ENCODE results near the gene EGLN1.
A peak's percentile ranks its signal among the peaks of the same experiment; 100 is the strongest.

The EGLN1 gene

DNA sequence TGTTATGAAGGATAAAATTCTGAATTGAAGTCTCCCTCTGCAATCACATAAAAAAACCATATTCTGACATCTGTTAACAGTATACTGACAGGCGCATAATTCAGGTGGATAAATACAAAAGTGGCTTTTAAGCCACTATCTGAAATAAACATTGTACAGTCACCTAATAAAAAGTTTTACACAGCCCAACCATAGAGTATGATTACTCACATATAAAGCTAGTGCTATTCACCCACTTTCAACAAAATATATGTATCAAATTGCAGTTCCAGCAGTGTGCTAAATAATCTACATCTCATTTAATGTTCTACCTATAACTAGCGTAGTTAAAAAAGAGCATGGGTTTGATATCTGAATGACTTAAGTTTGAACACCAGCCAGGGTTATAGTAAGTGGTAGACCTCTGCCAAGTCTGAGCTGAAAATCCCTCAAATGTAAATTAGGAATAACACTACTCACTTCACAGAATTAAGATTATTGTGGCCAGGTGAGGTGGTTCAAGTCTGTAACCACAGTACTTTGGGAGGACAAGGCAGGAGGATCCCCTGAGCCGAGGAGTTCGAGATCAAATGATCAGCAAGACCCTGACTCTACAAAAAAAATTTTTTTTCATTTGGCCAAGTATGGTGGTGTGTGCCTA, 3.9 kb downstream of the EGLN1 start:
- peak overlapping the region; percentile 97 for H3K4me3 Mint-ChIP-seq
- H3K27ac Mint-ChIP-seq, result no peak overlapping the region
- DNase-seq (ENCODE audit: low spot score), result no peak
- no peaks in the 10 kb centered on the region for H3K9me3 Mint-ChIP-seq
- peaks cover 45% of the 10 kb centered on the region for H3K36me3 Mint-ChIP-seq (ENCODE audit: low read depth)
- H3K4me1 Mint-ChIP-seq (ENCODE audit: low read depth), result peaks cover 57% of the 10 kb centered on the region
- H3K27me3 Mint-ChIP-seq (ENCODE audit: low read depth), result peaks cover 3% of the 10 kb centered on the region

DNA sequence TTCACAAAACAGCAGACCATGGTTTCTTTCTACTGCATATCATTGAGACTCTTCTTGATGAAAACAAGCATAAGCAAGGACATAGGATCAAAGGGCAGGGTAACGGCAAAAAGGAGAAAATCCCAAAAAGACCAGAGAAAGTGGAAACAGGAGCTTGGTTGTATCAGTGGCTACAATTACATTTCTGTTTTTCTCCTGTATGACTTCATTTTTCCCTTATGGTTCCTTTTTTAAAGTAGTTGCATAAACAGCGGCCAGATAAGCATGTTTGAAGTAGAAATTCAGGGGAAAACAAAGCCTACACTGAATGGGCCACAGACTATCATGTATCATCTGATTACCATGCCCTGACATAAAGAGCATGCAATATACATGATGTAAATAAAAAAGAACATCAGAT, 4.6 kb downstream of the EGLN1 start:
- Mint-ChIP-seq H3K4me1 (ENCODE audit: low read depth) (peaks cover 57% of the 10 kb centered on the region), H3K9me3 (no peaks in the 10 kb centered on the region), H3K4me3 (peak overlapping the region; percentile 97), H3K27me3 (ENCODE audit: low read depth) (no peaks in the 10 kb centered on the region), H3K27ac (no peak overlapping the region), H3K36me3 (ENCODE audit: low read depth) (peaks cover 49% of the 10 kb centered on the region)
- no peak for DNase-seq (ENCODE audit: low spot score)

GRCh38 chr1:231416901-231417300, 5.2 kb downstream of the EGLN1 start:
- no peaks in the 10 kb centered on the region for H3K9me3 Mint-ChIP-seq
- DNase-seq (ENCODE audit: low spot score), result no peak
- H3K27ac Mint-ChIP-seq, result no peak overlapping the region
- H3K36me3 Mint-ChIP-seq (ENCODE audit: low read depth), result peaks cover 53% of the 10 kb centered on the region
- peak overlapping the region; percentile 97 for H3K4me3 Mint-ChIP-seq
- no peaks in the 10 kb centered on the region for H3K27me3 Mint-ChIP-seq (ENCODE audit: low read depth)
- peaks cover 62% of the 10 kb centered on the region for H3K4me1 Mint-ChIP-seq (ENCODE audit: low read depth)

DNA sequence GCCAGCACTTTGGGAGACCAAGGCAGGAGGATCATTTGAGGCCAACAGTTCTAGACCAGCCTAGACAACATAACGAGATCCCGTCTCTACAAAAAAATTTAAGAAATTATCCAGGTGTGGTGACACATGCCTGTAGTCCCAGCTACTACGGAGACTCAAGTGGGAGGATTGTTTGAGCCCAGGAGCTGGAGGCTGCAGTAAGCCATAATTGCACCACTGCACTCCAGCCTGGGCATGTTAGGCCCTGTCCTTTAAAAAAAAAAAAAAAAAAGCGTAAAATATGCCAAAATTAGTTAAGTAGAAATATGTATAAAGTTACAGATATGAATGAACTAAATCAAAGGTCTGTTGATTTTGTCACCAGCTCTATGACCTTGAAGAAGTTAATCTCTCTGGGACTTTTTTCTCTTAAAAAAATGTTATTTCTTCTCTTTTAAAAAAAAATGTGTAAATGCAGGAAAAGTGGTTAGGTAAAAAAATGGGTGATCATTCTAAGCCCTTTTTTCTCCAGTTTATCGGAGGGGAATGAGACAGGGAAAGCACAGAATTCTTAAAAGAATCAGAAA, 7.0 kb downstream of the EGLN1 start:
- H3K27ac Mint-ChIP-seq, result no peak overlapping the region
- no peaks in the 10 kb centered on the region for H3K9me3 Mint-ChIP-seq
- no peak for DNase-seq (ENCODE audit: low spot score)
- no peak overlapping the region for H3K4me3 Mint-ChIP-seq
- H3K4me1 Mint-ChIP-seq (ENCODE audit: low read depth), result peaks cover 65% of the 10 kb centered on the region
- H3K27me3 Mint-ChIP-seq (ENCODE audit: low read depth), result no peaks in the 10 kb centered on the region
- H3K36me3 Mint-ChIP-seq (ENCODE audit: low read depth), result peaks cover 55% of the 10 kb centered on the region

DNA sequence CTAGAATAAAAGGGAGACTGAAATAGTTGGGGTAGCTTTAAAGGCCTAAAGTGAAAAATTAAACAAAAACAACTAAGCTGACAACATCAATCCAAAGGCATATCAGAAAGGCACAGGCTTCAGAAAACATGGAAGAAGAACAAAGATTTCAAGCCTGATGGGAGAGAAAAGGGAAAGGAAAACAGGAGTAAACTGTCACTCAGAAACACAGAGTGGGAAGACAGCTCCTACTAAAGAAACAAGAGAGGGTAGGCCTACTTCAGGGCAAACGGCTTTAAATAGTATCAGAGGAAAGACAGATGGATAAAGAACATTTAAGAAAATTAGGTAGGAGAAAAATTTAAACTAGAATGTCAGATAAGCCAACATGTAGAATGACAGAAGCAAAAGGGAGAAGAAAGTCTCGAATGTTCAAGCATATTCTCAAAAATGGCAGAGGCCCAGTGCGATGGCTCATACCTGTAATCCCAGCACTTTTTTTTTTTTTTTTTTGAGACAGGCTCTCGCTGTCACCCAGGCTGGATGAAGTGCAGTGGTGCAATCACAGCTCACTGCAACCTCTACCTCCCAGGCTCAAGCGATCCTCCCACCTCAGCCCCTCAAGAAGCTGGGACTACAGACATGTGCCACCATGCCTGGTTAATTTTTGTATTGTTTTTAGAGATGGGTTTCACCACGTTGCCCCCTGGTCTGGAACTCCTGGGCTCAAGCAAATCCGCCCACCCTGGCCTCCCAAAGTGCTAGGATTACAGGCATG, 7.6 kb downstream of the EGLN1 start:
- Mint-ChIP-seq H3K4me3 (peak overlapping the region; percentile 3), H3K36me3 (ENCODE audit: low read depth) (peaks cover 51% of the 10 kb centered on the region), H3K27me3 (ENCODE audit: low read depth) (no peaks in the 10 kb centered on the region), H3K4me1 (ENCODE audit: low read depth) (peaks cover 60% of the 10 kb centered on the region), H3K9me3 (no peaks in the 10 kb centered on the region), H3K27ac (no peak overlapping the region)
- DNase-seq (ENCODE audit: low spot score), result no peak

GRCh38 chr1:231413749-231414082, 8.4 kb downstream of the EGLN1 start:
- Mint-ChIP-seq H3K9me3 (no peaks in the 10 kb centered on the region), H3K4me3 (peak overlapping the region; percentile 40), H3K4me1 (ENCODE audit: low read depth) (peaks cover 53% of the 10 kb centered on the region), H3K36me3 (ENCODE audit: low read depth) (peaks cover 46% of the 10 kb centered on the region), H3K27ac (no peak overlapping the region), H3K27me3 (ENCODE audit: low read depth) (no peaks in the 10 kb centered on the region)
- no peak for DNase-seq (ENCODE audit: low spot score)

GRCh38 chr1:231411036-231411531, 11.0 kb downstream of the EGLN1 start:
- Mint-ChIP-seq H3K4me3 (no peak overlapping the region), H3K4me1 (ENCODE audit: low read depth) (peaks cover 39% of the 10 kb centered on the region), H3K27me3 (ENCODE audit: low read depth) (no peaks in the 10 kb centered on the region), H3K36me3 (ENCODE audit: low read depth) (peaks cover 33% of the 10 kb centered on the region), H3K9me3 (no peaks in the 10 kb centered on the region), H3K27ac (no peak overlapping the region)
- no peak for DNase-seq (ENCODE audit: low spot score)

DNA sequence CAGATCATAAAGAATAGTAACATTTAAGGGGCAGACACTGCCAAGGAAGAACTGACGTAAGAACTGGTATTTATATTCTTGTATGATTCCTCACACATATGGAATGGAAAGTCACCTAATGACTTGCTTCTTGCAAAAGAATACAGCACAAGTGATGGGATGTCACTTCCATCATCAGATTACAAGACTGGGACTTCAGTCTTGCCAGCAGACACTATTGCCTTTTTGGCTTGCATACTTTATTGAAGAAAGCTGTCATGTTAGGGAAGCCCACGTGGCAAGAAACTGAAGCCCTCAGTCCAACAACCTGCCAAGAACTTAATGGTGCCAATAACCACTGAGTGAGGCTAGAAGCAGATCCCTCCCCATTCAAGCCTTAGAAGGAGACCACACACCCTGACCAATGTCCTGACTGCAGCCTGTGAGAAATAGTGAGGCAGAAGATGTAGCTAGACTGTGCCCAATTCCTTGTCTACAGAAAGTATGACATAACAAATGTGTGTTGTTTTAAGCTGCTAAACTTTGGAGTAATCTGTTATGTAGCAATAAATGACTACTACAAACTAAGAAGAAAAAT, 12.0 kb downstream of the EGLN1 start:
- no peak for DNase-seq (ENCODE audit: low spot score)
- peaks cover 38% of the 10 kb centered on the region for H3K4me1 Mint-ChIP-seq (ENCODE audit: low read depth)
- no peak overlapping the region for H3K4me3 Mint-ChIP-seq
- no peak overlapping the region for H3K27ac Mint-ChIP-seq
- peaks cover 35% of the 10 kb centered on the region for H3K36me3 Mint-ChIP-seq (ENCODE audit: low read depth)
- H3K27me3 Mint-ChIP-seq (ENCODE audit: low read depth), result no peaks in the 10 kb centered on the region
- H3K9me3 Mint-ChIP-seq, result no peaks in the 10 kb centered on the region

GRCh38 chr1:231408528-231409094, 13.5 kb downstream of the EGLN1 start:
- peaks cover 30% of the 10 kb centered on the region for H3K4me1 Mint-ChIP-seq (ENCODE audit: low read depth)
- H3K4me3 Mint-ChIP-seq, result no peak overlapping the region
- no peaks in the 10 kb centered on the region for H3K27me3 Mint-ChIP-seq (ENCODE audit: low read depth)
- H3K9me3 Mint-ChIP-seq, result no peaks in the 10 kb centered on the region
- H3K27ac Mint-ChIP-seq, result no peak overlapping the region
- H3K36me3 Mint-ChIP-seq (ENCODE audit: low read depth), result peaks cover 28% of the 10 kb centered on the region
- DNase-seq (ENCODE audit: low spot score), result no peak

DNA sequence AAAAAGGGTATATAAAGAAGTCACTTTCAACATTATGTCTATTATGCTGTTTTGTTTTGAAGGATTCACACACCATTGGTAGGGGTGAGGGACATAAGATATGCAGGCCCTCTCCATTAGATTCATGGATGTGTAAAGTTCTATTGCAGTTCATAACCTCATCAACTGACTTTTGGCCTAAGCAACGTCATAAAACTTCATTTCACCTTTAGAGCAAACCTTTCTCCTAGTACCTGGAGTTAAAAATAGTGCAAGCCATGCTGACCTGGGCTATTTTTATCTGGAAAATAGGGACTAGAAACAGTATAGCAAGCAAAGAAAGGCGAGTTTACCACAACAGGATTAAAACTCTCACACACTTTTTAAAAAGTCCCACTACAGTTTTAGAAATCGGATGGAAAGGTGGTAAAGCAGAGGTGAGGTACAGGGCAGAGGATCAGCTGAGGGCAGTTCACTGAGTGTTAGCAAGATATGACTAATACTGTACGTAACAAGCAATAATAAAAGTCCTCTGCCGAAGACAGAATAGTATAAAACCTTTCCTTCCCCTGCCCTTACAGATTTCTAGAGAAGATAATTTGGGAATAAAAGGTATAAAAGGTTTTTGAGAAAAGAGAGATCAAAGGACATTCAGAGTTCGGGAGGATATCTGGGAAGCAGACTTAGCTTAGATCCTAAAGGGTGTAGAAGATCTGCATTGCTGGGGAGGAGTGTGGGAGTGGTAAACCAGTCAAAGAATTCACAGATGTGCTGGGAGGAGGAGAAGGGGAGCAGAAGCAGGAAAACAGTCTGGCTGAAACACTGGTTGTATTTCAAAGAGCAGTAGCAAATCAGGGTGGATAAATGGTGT, 14.3 kb downstream of the EGLN1 start:
- Mint-ChIP-seq H3K9me3 (no peaks in the 10 kb centered on the region), H3K27ac (no peak overlapping the region), H3K27me3 (ENCODE audit: low read depth) (no peaks in the 10 kb centered on the region), H3K36me3 (ENCODE audit: low read depth) (peaks cover 21% of the 10 kb centered on the region), H3K4me3 (no peak overlapping the region), H3K4me1 (ENCODE audit: low read depth) (peaks cover 22% of the 10 kb centered on the region)
- DNase-seq (ENCODE audit: low spot score), result no peak

DNA sequence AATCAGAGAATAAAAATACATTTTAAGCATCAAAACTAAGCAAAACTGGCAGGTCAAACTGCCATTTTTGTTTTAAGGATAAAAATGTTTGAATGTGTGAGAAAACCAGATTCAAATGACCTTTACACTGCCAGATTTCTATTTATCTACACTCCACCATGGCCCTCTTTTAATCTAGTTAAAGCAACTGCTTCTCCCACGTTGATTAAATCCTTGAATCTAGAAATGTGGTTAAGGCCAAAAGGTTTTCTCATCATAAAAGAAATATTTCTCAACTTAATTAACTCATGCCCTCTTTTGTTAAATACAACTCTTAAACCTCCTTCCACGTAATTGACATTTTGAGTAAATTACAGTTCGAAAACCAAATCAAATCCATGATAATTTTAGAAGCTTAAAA, 15.0 kb downstream of the EGLN1 start:
- Mint-ChIP-seq H3K9me3 (no peaks in the 10 kb centered on the region), H3K4me1 (ENCODE audit: low read depth) (peaks cover 15% of the 10 kb centered on the region), H3K36me3 (ENCODE audit: low read depth) (peaks cover 18% of the 10 kb centered on the region), H3K27me3 (ENCODE audit: low read depth) (no peaks in the 10 kb centered on the region), H3K4me3 (no peak overlapping the region), H3K27ac (no peak overlapping the region)
- no peak for DNase-seq (ENCODE audit: low spot score)

DNA sequence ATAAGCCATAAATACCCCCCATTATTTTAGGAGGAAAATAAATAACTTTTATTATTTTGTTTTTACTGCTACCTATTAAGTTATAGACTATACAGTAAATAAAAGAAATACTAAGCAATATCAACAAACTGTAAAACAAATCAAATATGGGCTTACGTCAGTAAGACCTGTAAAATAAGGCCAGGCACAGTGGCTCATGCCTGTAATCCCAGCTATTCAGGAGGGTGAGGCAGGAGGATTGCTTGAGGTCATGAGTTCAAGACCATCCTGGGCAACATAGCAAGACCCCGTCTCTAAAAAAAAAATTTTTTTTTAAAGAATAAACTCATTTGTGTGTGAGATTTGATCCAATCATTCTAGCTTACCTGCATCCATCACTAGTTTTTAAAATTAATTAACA, 17.8 kb downstream of the EGLN1 start:
- H3K36me3 Mint-ChIP-seq (ENCODE audit: low read depth), result peaks cover 20% of the 10 kb centered on the region
- peaks cover 13% of the 10 kb centered on the region for H3K4me1 Mint-ChIP-seq (ENCODE audit: low read depth)
- no peak overlapping the region for H3K27ac Mint-ChIP-seq
- H3K4me3 Mint-ChIP-seq, result no peak overlapping the region
- no peaks in the 10 kb centered on the region for H3K9me3 Mint-ChIP-seq
- DNase-seq (ENCODE audit: low spot score), result no peak
- no peaks in the 10 kb centered on the region for H3K27me3 Mint-ChIP-seq (ENCODE audit: low read depth)

GRCh38 chr1:231401478-231401877, 20.6 kb downstream of the EGLN1 start:
- Mint-ChIP-seq H3K4me3 (no peak overlapping the region), H3K27ac (no peak overlapping the region), H3K4me1 (ENCODE audit: low read depth) (peaks cover 15% of the 10 kb centered on the region), H3K9me3 (no peaks in the 10 kb centered on the region), H3K27me3 (ENCODE audit: low read depth) (no peaks in the 10 kb centered on the region), H3K36me3 (ENCODE audit: low read depth) (peaks cover 20% of the 10 kb centered on the region)
- no peak for DNase-seq (ENCODE audit: low spot score)

Measured in T-helper 2 cell treated with Interferon-gamma antibody and Interleukin-4, amounts not matched to agents 5 μg/mL and 100 μg/mL, for 36 hours (primary cell).